Nephron (organoid): Measurements from ENCODE around the gene SYT1.

ENCODE experiments used
- H3K27ac Mint-ChIP-seq, 3 experiments: 2 replicates each; pipeline ENCODE4 v1.8.0; 2020; ENCODE audit warnings: mixed read lengths in 3 of 3, mild to moderate bottlenecking in 2 of 3, moderate library complexity in 1 of 3
- H3K27me3 Mint-ChIP-seq: 2 replicates; pipeline ENCODE4 v1.8.0; 2021; ENCODE audit warnings: low read depth, mild to moderate bottlenecking, moderate library complexity, mixed read lengths
- H3K36me3 Mint-ChIP-seq: 2 replicates; pipeline ENCODE4 v1.8.0; 2020; ENCODE audit warnings: low read depth, mixed read lengths
- H3K4me1 Mint-ChIP-seq: 2 replicates; pipeline ENCODE4 v1.8.0; 2020; ENCODE audit warnings: mixed read lengths
- H3K4me3 Mint-ChIP-seq, 3 experiments: 2 replicates each; pipeline ENCODE4 v1.8.0; 2020; ENCODE audit warnings: mild to moderate bottlenecking in 3 of 3, mixed read lengths in 3 of 3, moderate library complexity in 2 of 3
- H3K9me3 Mint-ChIP-seq: 2 replicates; pipeline ENCODE4 v1.8.0; 2020; ENCODE audit warnings: mixed read lengths
- CTCF ChIP-seq, 3 experiments: fragments of 200-600 bp; sonication (generic); IDR thresholded peaks; one replicate each; pipeline ENCODE4 v1.5.0; 2021; ENCODE audit warnings: antibody characterized with exemption in 3 of 3; ENCODE audit not compliant: unreplicated experiment in 3 of 3

The SYT1 gene

GRCh38 chr12:79451978-79452377 is 587.4 kb downstream of the SYT1 start:
- no peaks in the 10 kb centered on the region for H3K27me3 Mint-ChIP-seq
- TF ChIP-seq CTCF (IDR thresholded peaks at IDR 0.05; ENCODE audit: unreplicated experiment in 3 of 3): no peak
- no peak overlapping the region for H3K4me3 Mint-ChIP-seq
- peaks cover 4% of the 10 kb centered on the region for H3K36me3 Mint-ChIP-seq
- no peaks in the 10 kb centered on the region for H3K9me3 Mint-ChIP-seq
- H3K4me1 Mint-ChIP-seq: peaks cover 34% of the 10 kb centered on the region
- H3K27ac Mint-ChIP-seq: peak overlapping the region; percentile 41 to 82 (median 70)

- H3K9me3 Mint-ChIP-seq: no peaks in the 10 kb centered on the region
- no peak overlapping the region for H3K4me3 Mint-ChIP-seq
- H3K36me3 Mint-ChIP-seq: peaks cover 4% of the 10 kb centered on the region
- H3K27ac Mint-ChIP-seq: peak overlapping the region; percentile 77 to 93 (median 85)
- no peak for TF ChIP-seq CTCF (IDR thresholded peaks at IDR 0.05; ENCODE audit: unreplicated experiment in 3 of 3)
- no peaks in the 10 kb centered on the region for H3K27me3 Mint-ChIP-seq
- H3K4me1 Mint-ChIP-seq: peaks cover 34% of the 10 kb centered on the region
Observed at GRCh38 chr12:79452906-79453305, 588.3 kb downstream of the SYT1 start.

GRCh38 chr12:79453820-79454219 is 589.2 kb downstream of the SYT1 start:
- Mint-ChIP-seq H3K27me3 (no peaks in the 10 kb centered on the region), H3K4me3 (peak overlapping the region in 1 of 3 experiments; percentile 4), H3K9me3 (no peaks in the 10 kb centered on the region), H3K36me3 (peaks cover 4% of the 10 kb centered on the region), H3K4me1 (peaks cover 34% of the 10 kb centered on the region), H3K27ac (peak overlapping the region; percentile 89 to 93 (median 90))
- no peak for TF ChIP-seq CTCF (IDR thresholded peaks at IDR 0.05; ENCODE audit: unreplicated experiment in 3 of 3)

GRCh38 chr12:79454338-79454843 is 589.8 kb downstream of the SYT1 start:
- Mint-ChIP-seq H3K27me3 (no peaks in the 10 kb centered on the region), H3K4me1 (peaks cover 34% of the 10 kb centered on the region), H3K4me3 (peak overlapping the region in 2 of 3 experiments; percentile 11 to 61), H3K27ac (peak overlapping the region; percentile 89 to 93 (median 90)), H3K36me3 (peaks cover 4% of the 10 kb centered on the region), H3K9me3 (no peaks in the 10 kb centered on the region)
- TF ChIP-seq CTCF (IDR thresholded peaks at IDR 0.05; ENCODE audit: unreplicated experiment in 3 of 3): no peak

- peaks cover 34% of the 10 kb centered on the region for H3K4me1 Mint-ChIP-seq
- H3K36me3 Mint-ChIP-seq: peaks cover 4% of the 10 kb centered on the region
- TF ChIP-seq CTCF (IDR thresholded peaks at IDR 0.05; ENCODE audit: unreplicated experiment in 3 of 3): no peak
- H3K27me3 Mint-ChIP-seq: no peaks in the 10 kb centered on the region
- no peaks in the 10 kb centered on the region for H3K9me3 Mint-ChIP-seq
- H3K4me3 Mint-ChIP-seq: no peak overlapping the region
- H3K27ac Mint-ChIP-seq: peak overlapping the region; percentile 89 to 93 (median 90)
Observed at GRCh38 chr12:79455286-79455685, 590.7 kb downstream of the SYT1 start.

- Mint-ChIP-seq H3K9me3 (no peaks in the 10 kb centered on the region), H3K4me3 (no peak overlapping the region), H3K27me3 (no peaks in the 10 kb centered on the region), H3K27ac (peak overlapping the region; percentile 14 to 20 (median 19)), H3K36me3 (no peaks in the 10 kb centered on the region), H3K4me1 (no peaks in the 10 kb centered on the region)
- no peak for TF ChIP-seq CTCF (IDR thresholded peaks at IDR 0.05; ENCODE audit: unreplicated experiment in 3 of 3)
Observed at GRCh38 chr12:79482323-79482722, 617.7 kb downstream of the SYT1 start.
